Peyer's patch (tissue), 4 donors: ENCODE measurements around the gene DEGS2. TPM values are rescaled to one million over a fixed set of nuclear protein-coding genes. Genes with fewer than 3 reads are reported as not detected.

ENCODE experiments used
- DNase-seq, 3 donors: peaks; one replicate each; pipeline ENCODE4 v3.0.0-alpha.2; 2017 to 2019
- H3K27ac ChIP-seq, 4 donors: fragments of 200-600 bp; sonication (generic); one replicate each; pipeline ENCODE4 v1.5.1; 2016 to 2019
- H3K27me3 ChIP-seq, 2 donors: fragments of 200-600 bp; sonication (generic); one replicate each; pipeline ENCODE4 v1.5.1; 2019
- H3K36me3 ChIP-seq, 3 donors: fragments of 200-600 bp; sonication (generic); one replicate each; pipeline ENCODE4 v1.5.1; 2016 to 2019
- H3K4me1 ChIP-seq, 4 donors: fragments of 200-600 bp; sonication (generic); one replicate each; pipeline ENCODE4 v1.5.1; 2016 to 2019
- H3K4me3 ChIP-seq, 4 donors: fragments of 200-600 bp; sonication (generic); 1 replicate in 3 of 4; 2 replicates in 1 of 4; pipeline ENCODE4 v1.5.1; 2016 to 2019; ENCODE audit warnings: mild to moderate bottlenecking in 1 of 4
- H3K9me3 ChIP-seq, 4 donors: fragments of 200-600 bp; sonication (generic); one replicate each; pipeline ENCODE4 v1.5.1; 2016 to 2019; ENCODE audit warnings: mild to moderate bottlenecking in 1 of 4
- POLR2A ChIP-seq, 2 donors: fragments of 450-650 bp; IDR thresholded peaks; one replicate each; pipeline ENCODE4 v1.5.1; 2017; ENCODE audit warnings: antibody characterized with exemption in 2 of 2, mild to moderate bottlenecking in 2 of 2, moderate library complexity in 2 of 2
- total RNA-seq, 4 donors: library from RNA; depleted of rRNA; stranded (reverse); fragments of >200 nt; gene quantifications; one replicate each; pipeline ENCODE4 v1.1.0, GENCODE V29; 2016
- TF ChIP-seq, protein P1 (sequence below), 6 experiments: fragments of 450-650 bp in 4 of 6; fragments of 200-600 bp in 2 of 6; sonication (generic) in 1 of 6; IDR thresholded peaks; one replicate each; pipeline ENCODE4 v1.5.1; 2017 to 2019; ENCODE audit warnings: antibody characterized with exemption in 6 of 6, mild to moderate bottlenecking in 3 of 6, moderate library complexity in 1 of 6

Gene DEGS2
- total RNA-seq, 4 donors from 2014 or later: 13.2 to 96.5 (median 77.8) TPM

DNA sequence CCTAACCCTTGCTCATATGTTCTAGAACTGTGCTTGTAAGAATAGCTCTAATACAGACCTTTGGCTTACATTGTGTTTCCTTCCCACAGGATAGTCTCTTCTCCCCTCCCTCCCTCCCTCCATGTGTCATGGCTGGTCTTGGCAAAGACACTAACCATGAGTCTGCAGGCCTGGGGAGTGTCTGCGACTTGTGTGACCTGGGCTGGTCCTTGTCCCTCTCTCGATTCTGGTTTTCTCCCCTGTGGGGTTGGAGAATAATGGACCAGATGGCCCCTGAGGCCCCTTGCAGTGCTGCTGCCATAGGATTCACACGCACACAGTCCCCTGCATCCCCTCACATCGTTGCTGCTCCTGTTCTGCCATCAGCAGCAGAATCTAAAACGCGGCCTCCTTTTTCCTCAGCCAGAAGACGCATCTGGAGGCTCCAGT is 30.3 kb downstream of the DEGS2 start:
- no peak overlapping the region for H3K27ac ChIP-seq
- no peaks in the 10 kb centered on the region for H3K4me1 ChIP-seq
- DNase-seq: no peak
- no peaks in the 10 kb centered on the region for H3K9me3 ChIP-seq
- no peak for TF ChIP-seq POLR2A (IDR thresholded peaks at IDR 0.05)
- TF ChIP-seq, protein P1, sequence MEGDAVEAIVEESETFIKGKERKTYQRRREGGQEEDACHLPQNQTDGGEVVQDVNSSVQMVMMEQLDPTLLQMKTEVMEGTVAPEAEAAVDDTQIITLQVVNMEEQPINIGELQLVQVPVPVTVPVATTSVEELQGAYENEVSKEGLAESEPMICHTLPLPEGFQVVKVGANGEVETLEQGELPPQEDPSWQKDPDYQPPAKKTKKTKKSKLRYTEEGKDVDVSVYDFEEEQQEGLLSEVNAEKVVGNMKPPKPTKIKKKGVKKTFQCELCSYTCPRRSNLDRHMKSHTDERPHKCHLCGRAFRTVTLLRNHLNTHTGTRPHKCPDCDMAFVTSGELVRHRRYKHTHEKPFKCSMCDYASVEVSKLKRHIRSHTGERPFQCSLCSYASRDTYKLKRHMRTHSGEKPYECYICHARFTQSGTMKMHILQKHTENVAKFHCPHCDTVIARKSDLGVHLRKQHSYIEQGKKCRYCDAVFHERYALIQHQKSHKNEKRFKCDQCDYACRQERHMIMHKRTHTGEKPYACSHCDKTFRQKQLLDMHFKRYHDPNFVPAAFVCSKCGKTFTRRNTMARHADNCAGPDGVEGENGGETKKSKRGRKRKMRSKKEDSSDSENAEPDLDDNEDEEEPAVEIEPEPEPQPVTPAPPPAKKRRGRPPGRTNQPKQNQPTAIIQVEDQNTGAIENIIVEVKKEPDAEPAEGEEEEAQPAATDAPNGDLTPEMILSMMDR (IDR thresholded peaks at IDR 0.05): no peak
- no peak overlapping the region for H3K4me3 ChIP-seq
- H3K36me3 ChIP-seq: peaks cover 0 to 44% (median 0%) of the 10 kb centered on the region in 3 donors
- H3K27me3 ChIP-seq: no peaks in the 10 kb centered on the region

DNA sequence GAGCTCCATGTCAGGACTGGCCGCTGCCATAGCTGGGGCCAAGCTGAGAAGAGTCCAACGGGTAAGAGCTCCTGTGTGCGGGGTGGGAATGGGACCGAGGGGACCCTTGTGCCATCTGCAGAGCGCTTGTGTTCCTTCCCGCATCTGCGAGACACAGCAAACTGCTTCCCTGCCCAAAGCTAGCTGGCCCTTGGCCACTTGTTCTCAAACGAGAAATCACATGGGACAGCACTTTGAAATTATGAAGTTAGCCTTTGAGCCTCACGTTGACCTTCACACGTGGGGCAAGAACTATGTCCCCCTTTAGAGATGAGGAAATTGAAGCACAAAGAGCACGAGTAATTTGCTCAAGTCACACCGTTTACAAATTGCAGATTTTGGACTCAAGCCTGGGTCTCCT is 30.8 kb downstream of the DEGS2 start:
- Histone ChIP-seq H3K36me3 (peaks cover 0 to 40% (median 0%) of the 10 kb centered on the region in 3 donors), H3K27me3 (no peaks in the 10 kb centered on the region), H3K9me3 (no peaks in the 10 kb centered on the region), H3K4me3 (no peak overlapping the region), H3K27ac (no peak overlapping the region), H3K4me1 (no peaks in the 10 kb centered on the region)
- DNase-seq: no peak
- TF ChIP-seq, protein P1 (IDR thresholded peaks at IDR 0.05): no peak
- TF ChIP-seq POLR2A (IDR thresholded peaks at IDR 0.05): no peak

DNA sequence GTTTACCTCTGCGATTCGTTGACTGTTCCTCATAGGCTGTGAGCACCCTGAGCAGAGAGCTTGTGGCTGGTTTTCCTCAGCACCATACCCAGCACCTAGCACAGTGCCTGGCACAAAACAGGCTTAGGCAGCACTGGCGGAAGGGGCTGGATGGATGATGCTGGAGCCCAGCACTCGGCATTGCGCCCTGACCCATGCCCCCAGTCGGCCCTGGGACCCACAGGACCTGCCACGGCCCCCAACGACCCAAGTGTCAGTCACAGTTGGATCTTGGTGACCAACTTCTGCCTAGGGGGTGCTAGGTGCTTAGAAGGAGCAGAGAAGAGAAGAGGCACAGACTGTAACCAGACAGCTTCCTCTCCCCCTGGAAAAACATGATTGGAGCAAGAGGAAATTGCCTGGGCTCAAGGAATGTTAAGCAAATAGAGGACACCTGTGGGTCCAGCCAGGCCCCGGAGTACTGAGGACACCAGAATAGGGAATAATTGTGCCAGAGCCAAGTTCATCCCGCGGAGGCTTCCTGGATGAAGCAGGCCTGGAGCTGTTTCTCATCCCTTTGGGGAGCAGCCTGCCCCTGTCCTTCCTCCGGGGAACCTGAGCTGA is 31.5 kb downstream of the DEGS2 start:
- Histone ChIP-seq H3K36me3 (peaks cover 0 to 33% (median 0%) of the 10 kb centered on the region in 3 donors), H3K4me3 (no peak overlapping the region), H3K9me3 (no peaks in the 10 kb centered on the region), H3K27ac (no peak overlapping the region), H3K4me1 (no peaks in the 10 kb centered on the region), H3K27me3 (no peaks in the 10 kb centered on the region)
- TF ChIP-seq POLR2A (IDR thresholded peaks at IDR 0.05): no peak
- TF ChIP-seq, protein P1 (IDR thresholded peaks at IDR 0.05): no peak
- no peak for DNase-seq

DNA sequence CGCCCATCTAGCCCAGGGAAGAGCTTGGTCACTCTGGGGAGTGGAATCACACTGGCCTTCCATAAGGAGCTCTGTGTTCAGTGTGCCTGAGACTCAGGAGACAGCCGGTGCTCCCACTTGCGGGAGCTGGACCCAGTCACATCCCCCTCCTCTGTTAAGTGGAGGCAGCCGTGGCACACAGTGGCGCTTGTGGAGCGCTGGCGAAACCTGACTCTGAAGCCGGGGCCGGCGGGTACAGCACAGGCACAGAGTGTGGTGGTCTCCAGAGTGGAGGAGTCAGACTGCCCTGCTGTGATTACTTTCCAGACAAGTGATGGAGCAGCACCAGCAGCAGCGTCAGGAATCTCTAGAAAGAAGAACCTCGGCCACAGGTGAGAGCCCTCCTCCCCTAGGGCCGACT is 33.0 kb downstream of the DEGS2 start:
- Histone ChIP-seq H3K27me3 (no peaks in the 10 kb centered on the region), H3K4me3 (no peak overlapping the region), H3K4me1 (no peaks in the 10 kb centered on the region), H3K9me3 (no peaks in the 10 kb centered on the region), H3K27ac (no peak overlapping the region), H3K36me3 (peaks cover 0 to 22% (median 0%) of the 10 kb centered on the region in 3 donors)
- TF ChIP-seq, protein P1 (IDR thresholded peaks at IDR 0.05): no peak
- TF ChIP-seq POLR2A (IDR thresholded peaks at IDR 0.05): no peak
- DNase-seq: no peak

GRCh38 chr14:100124551-100125088 is 34.8 kb downstream of the DEGS2 start:
- Histone ChIP-seq H3K27me3 (no peaks in the 10 kb centered on the region), H3K4me1 (no peaks in the 10 kb centered on the region), H3K4me3 (no peak overlapping the region), H3K9me3 (no peaks in the 10 kb centered on the region), H3K27ac (no peak overlapping the region), H3K36me3 (peaks cover 0 to 13% (median 0%) of the 10 kb centered on the region in 3 donors)
- no peak for DNase-seq
- TF ChIP-seq, protein P1 (IDR thresholded peaks at IDR 0.05): no peak
- no peak for TF ChIP-seq POLR2A (IDR thresholded peaks at IDR 0.05)
